Neural cell (in vitro differentiated cells): ENCODE data around the gene PSD2. TPM values are rescaled to one million over a fixed set of nuclear protein-coding genes. Genes with fewer than 3 reads are reported as not detected.

Experiments used
- H2AFZ ChIP-seq: fragments of 200-600, 300-800 bp; sonication (generic), shearing (Covaris generic); 2 replicates; pipeline ENCODE4 v1.6.0; 2014; ENCODE audit warnings: low read depth, mild to moderate bottlenecking, antibody characterized with exemption, low read length, moderate library complexity
- H3F3A ChIP-seq: fragments of 200-600 bp; shearing (Covaris generic); 2 replicates; pipeline ENCODE4 v1.6.1; 2016; ENCODE audit warnings: mild to moderate bottlenecking, moderate library complexity, mixed read lengths, antibody characterized with exemption, low read length; ENCODE audit not compliant: insufficient read depth, poor library complexity, severe bottlenecking
- H3K27ac ChIP-seq: fragments of 200-600, 300-800 bp; sonication (generic), shearing (Covaris generic); 2 replicates; pipeline ENCODE4 v1.5.1; 2014; ENCODE audit warnings: mild to moderate bottlenecking, low read length, moderate library complexity
- H3K27me3 ChIP-seq: fragments of 300-800, 200-600 bp; sonication (generic), shearing (Covaris generic); 2 replicates; pipeline ENCODE4 v1.6.0; 2014; ENCODE audit warnings: mild to moderate bottlenecking, low read depth, low read length, moderate library complexity; ENCODE audit not compliant: insufficient read depth
- H3K36me3 ChIP-seq: fragments of 300-800, 200-600 bp; sonication (generic), shearing (Covaris generic); 2 replicates; pipeline ENCODE4 v1.5.1; 2014; ENCODE audit warnings: mild to moderate bottlenecking, antibody characterized with exemption, low read length, moderate library complexity; ENCODE audit not compliant: insufficient read depth
- H3K4me2 ChIP-seq: fragments of 300-800, 200-600 bp; sonication (generic), shearing (Covaris generic); 2 replicates; pipeline ENCODE4 v1.6.0; 2014; ENCODE audit warnings: mild to moderate bottlenecking, low read length
- H3K4me3 ChIP-seq: fragments of 300-800, 200-600 bp; sonication (generic), shearing (Covaris generic); 2 replicates; pipeline ENCODE4 v1.5.1; 2014; ENCODE audit warnings: mild to moderate bottlenecking, low read length, moderate library complexity
- H3K79me2 ChIP-seq: fragments of 200-600 bp; shearing (Covaris generic); replicated peaks from 2 replicates; pipeline ENCODE4 v1.6.0; 2014; ENCODE audit warnings: mild to moderate bottlenecking, low read length, moderate library complexity; ENCODE audit not compliant: insufficient read depth
- H3K9ac ChIP-seq: fragments of 300-800, 200-600 bp; sonication (generic), shearing (Covaris generic); 2 replicates; pipeline ENCODE4 v1.6.1; 2016; ENCODE audit warnings: mild to moderate bottlenecking, low read length, mixed read lengths
- H3K9me2 ChIP-seq: fragments of 200-600 bp; shearing (Covaris generic); 2 replicates; pipeline ENCODE4 v1.6.1; 2016; ENCODE audit warnings: mild to moderate bottlenecking, low read length, mixed read lengths; ENCODE audit not compliant: insufficient read depth
- H3K9me3 ChIP-seq: fragments of 200-600, 300-800 bp; sonication (generic), shearing (Covaris generic); 2 replicates; pipeline ENCODE4 v1.6.1; 2016; ENCODE audit warnings: mild to moderate bottlenecking, mixed run types, low read length, moderate library complexity, mixed read lengths
- H4K20me1 ChIP-seq: fragments of 200-600 bp; shearing (Covaris generic); 2 replicates; pipeline ENCODE4 v1.6.1; 2016; ENCODE audit warnings: mild to moderate bottlenecking, mixed run types; ENCODE audit not compliant: insufficient read depth
- EP300 ChIP-seq: fragments of 450-650 bp; conservative IDR thresholded peaks from 2 replicates; pipeline ENCODE4 v1.6.1; 2014; ENCODE audit warnings: antibody characterized with exemption, mild to moderate bottlenecking, moderate library complexity; ENCODE audit not compliant: poor library complexity, severe bottlenecking
- EZH2 ChIP-seq: fragments of 200-600, 300-800 bp; shearing (Covaris generic), sonication (generic); IDR thresholded peaks from 2 replicates; pipeline ENCODE4 v1.6.1; 2014; ENCODE audit warnings: antibody characterized with exemption, low read length, borderline replicate concordance, mild to moderate bottlenecking; ENCODE audit not compliant: insufficient read depth, poor library complexity, severe bottlenecking
- MXI1 ChIP-seq: fragments of 450-650 bp; conservative IDR thresholded peaks from 2 replicates; pipeline ENCODE4 v1.6.1; 2014; ENCODE audit warnings: antibody characterized with exemption, mild to moderate bottlenecking; ENCODE audit not compliant: poor library complexity, severe bottlenecking
- POLR2AphosphoS5 ChIP-seq: IDR thresholded peaks from 2 replicates; pipeline ENCODE4 v1.6.1; 2012
- RAD21 ChIP-seq: fragments of 450-650 bp; conservative IDR thresholded peaks from 2 replicates; pipeline ENCODE4 v1.6.1; 2014; ENCODE audit warnings: antibody characterized with exemption, mild to moderate bottlenecking, moderate library complexity
- SMC3 ChIP-seq: fragments of 450-650 bp; conservative IDR thresholded peaks from 2 replicates; pipeline ENCODE4 v1.6.1; 2014; ENCODE audit warnings: antibody characterized with exemption, mild to moderate bottlenecking, moderate library complexity; ENCODE audit not compliant: poor library complexity
- TAF1 ChIP-seq: IDR thresholded peaks from 2 replicates; pipeline ENCODE4 v1.6.1; 2012; ENCODE audit warnings: low read depth
- polyA plus RNA-seq: library from polyadenylated mRNA; depleted of rRNA; stranded (reverse); fragments of >200 nt; gene quantifications from 2 replicates; pipeline ENCODE4 v1.2.3, GENCODE V29; 2014
- TF ChIP-seq, protein P1 (sequence below): fragments of 450-650 bp; IDR thresholded peaks from 2 replicates; pipeline ENCODE4 v1.5.1; 2014; ENCODE audit warnings: antibody characterized with exemption, mild to moderate bottlenecking, moderate library complexity; ENCODE audit not compliant: poor library complexity, severe bottlenecking
- TF ChIP-seq, protein P2 (sequence below): IDR thresholded peaks from 2 replicates; pipeline ENCODE4 v1.6.1; 2012; ENCODE audit warnings: borderline replicate concordance

PSD2 gene
- polyA plus RNA-seq, 1 donor from 2014 or later, result 33.4 TPM

DNA sequence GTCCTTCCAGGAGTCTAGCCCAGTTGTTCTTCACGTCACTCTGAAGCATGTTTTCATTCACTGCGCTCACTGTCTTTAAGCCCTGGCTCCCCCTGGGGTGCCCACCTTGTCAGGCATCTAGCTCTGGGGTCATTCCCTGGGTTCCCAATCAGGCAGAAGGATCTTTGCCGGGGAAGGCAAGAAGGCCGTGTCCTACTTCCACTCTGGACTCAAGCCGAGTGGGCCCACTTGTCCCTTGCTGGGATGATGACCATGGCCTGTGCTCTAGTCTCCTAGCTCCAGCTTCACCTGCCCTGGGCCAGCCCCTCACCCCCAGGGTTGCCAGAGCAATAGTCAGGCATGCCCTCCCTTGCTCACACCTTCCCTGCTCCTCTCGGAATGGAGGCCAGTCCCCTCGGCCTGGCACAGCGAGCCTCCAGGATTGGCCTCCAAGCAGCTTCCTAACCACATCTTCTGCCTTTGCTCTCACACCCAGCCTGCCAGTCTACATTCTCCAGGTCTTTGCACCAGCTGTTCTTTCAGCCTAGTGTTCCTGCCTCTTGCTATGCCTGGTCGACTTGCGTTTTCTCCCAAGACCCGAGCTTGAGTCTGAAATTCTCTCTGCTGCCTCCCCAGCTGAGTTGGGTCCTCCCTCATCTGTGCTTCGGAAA is 32.2 kb upstream of the PSD2 start:
- Histone ChIP-seq H3K27ac (peak overlapping the region; percentile 71), H3K4me2 (peak overlapping the region; percentile 76)

DNA sequence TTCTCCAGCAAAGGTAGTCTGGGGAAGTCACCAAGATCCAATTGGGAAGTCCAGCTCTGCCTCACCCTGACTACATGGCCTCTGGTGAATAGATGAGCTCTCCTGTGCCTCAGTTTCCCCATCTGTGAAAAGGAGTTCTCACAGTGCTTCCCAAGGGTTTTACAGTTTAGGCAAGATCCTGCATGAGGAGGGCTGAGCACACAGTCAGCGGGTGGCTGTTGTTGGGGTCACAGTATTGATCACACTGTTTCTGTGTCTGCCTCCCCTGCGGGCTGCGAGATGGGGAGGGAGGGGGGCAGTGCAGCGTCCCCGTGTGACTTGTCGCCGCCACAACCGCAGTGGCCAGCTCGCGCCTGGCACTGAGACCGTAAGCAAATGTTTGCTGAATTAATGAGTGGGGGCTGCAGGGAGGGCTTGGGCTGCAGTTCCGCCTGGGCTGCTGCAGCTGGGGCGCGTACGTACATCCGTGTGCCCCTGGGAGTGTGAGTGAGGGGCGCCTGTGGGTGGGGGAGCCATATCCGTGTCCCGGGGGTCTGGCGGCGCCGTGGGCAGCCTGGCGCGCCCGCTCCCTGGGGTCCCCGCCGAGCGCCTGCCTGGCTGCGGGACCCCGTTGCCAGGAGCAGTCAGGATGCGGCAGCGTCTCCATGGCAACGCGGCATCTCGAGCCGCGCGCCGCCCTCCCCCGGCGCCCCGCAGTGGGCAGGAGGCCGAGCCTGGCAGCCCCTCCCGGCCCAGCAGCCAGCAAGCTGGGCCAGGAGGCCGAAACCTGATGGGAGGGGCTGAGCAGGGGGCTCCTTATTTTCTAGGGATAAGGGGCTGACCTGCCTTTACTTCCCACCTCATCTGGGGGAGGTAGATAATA is 31.4 kb upstream of the PSD2 start:
- Histone ChIP-seq H3K27me3 (no peaks in the 10 kb centered on the region), H3K9ac (peak overlapping the region; percentile 69), H2AFZ (peak overlapping the region; percentile 15), H3K4me3 (peak overlapping the region; percentile 67), H3K4me2 (peak overlapping the region; percentile 76), H3K27ac (peak overlapping the region; percentile 71), H3K9me3 (no peaks in the 10 kb centered on the region), H3K79me2 (no peaks in the 10 kb centered on the region), H3K9me2 (no peaks in the 10 kb centered on the region), H3K36me3 (no peaks in the 10 kb centered on the region), H3F3A (no peaks in the 10 kb centered on the region), H4K20me1 (no peaks in the 10 kb centered on the region)
- peak; percentile 72 for TF ChIP-seq MXI1
- no peak for TF ChIP-seq TAF1
- TF ChIP-seq SMC3, result no peak
- TF ChIP-seq EZH2, result no peak
- TF ChIP-seq, protein P1, sequence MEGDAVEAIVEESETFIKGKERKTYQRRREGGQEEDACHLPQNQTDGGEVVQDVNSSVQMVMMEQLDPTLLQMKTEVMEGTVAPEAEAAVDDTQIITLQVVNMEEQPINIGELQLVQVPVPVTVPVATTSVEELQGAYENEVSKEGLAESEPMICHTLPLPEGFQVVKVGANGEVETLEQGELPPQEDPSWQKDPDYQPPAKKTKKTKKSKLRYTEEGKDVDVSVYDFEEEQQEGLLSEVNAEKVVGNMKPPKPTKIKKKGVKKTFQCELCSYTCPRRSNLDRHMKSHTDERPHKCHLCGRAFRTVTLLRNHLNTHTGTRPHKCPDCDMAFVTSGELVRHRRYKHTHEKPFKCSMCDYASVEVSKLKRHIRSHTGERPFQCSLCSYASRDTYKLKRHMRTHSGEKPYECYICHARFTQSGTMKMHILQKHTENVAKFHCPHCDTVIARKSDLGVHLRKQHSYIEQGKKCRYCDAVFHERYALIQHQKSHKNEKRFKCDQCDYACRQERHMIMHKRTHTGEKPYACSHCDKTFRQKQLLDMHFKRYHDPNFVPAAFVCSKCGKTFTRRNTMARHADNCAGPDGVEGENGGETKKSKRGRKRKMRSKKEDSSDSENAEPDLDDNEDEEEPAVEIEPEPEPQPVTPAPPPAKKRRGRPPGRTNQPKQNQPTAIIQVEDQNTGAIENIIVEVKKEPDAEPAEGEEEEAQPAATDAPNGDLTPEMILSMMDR, result peak; percentile 38
- no peak for TF ChIP-seq RAD21
- TF ChIP-seq, protein P2, sequence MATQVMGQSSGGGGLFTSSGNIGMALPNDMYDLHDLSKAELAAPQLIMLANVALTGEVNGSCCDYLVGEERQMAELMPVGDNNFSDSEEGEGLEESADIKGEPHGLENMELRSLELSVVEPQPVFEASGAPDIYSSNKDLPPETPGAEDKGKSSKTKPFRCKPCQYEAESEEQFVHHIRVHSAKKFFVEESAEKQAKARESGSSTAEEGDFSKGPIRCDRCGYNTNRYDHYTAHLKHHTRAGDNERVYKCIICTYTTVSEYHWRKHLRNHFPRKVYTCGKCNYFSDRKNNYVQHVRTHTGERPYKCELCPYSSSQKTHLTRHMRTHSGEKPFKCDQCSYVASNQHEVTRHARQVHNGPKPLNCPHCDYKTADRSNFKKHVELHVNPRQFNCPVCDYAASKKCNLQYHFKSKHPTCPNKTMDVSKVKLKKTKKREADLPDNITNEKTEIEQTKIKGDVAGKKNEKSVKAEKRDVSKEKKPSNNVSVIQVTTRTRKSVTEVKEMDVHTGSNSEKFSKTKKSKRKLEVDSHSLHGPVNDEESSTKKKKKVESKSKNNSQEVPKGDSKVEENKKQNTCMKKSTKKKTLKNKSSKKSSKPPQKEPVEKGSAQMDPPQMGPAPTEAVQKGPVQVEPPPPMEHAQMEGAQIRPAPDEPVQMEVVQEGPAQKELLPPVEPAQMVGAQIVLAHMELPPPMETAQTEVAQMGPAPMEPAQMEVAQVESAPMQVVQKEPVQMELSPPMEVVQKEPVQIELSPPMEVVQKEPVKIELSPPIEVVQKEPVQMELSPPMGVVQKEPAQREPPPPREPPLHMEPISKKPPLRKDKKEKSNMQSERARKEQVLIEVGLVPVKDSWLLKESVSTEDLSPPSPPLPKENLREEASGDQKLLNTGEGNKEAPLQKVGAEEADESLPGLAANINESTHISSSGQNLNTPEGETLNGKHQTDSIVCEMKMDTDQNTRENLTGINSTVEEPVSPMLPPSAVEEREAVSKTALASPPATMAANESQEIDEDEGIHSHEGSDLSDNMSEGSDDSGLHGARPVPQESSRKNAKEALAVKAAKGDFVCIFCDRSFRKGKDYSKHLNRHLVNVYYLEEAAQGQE, result peak; percentile 40
- TF ChIP-seq POLR2AphosphoS5, result peak; percentile 44
- peak; percentile 77 for TF ChIP-seq EP300

More for the DNA sequence above, 32.2 kb upstream of the PSD2 start:
- TF ChIP-seq MXI1 (no peak), SMC3 (no peak), TAF1 (no peak), EZH2 (no peak), RAD21 (no peak), EP300 (no peak), POLR2AphosphoS5 (no peak)
- TF ChIP-seq, protein P1, result no peak
- Histone ChIP-seq H3K36me3 (no peaks in the 10 kb centered on the region), H3K9ac (peak overlapping the region; percentile 69), H3K9me3 (no peaks in the 10 kb centered on the region), H3K79me2 (no peaks in the 10 kb centered on the region), H2AFZ (no peak overlapping the region), H3K4me3 (peak overlapping the region; percentile 67), H3K27me3 (no peaks in the 10 kb centered on the region), H4K20me1 (no peaks in the 10 kb centered on the region), H3F3A (no peaks in the 10 kb centered on the region), H3K9me2 (no peaks in the 10 kb centered on the region)
